Right ventricle myocardium superior (tissue), 1 donor: Measurements from ENCODE around the gene ARCN1. TPM values are rescaled to one million over a fixed set of nuclear protein-coding genes. Genes with fewer than 3 reads are reported as not detected.
A peak's percentile ranks its signal among the peaks of the same experiment; 100 is the strongest.

Experiments used
- ATAC-seq: fragments of 200-7000 bp; cut with Tn5 transposase; one replicate; pipeline ENCODE4 v1.9.1; 2020; ENCODE audit warnings: mild to moderate bottlenecking; ENCODE audit not compliant: poor library complexity
- DNase-seq: peaks from one replicate; pipeline ENCODE4 v3.0.0-alpha.2; 2020
- intact Hi-C: fragments of 100-400 bp; cut with DNase I; formaldehyde crosslinking; loops from one replicate; pipeline ENCODE4 v1.11.2; 2022
- total RNA-seq: library from RNA; stranded (reverse); fragmentation: NEBNext Ultra II Directional; extraction: Animal tissue kit (Norgen Biotek cat#: 25700); gene quantifications from one replicate; pipeline ENCODE4 v1.2.1, GENCODE V29; 2021
- donor health status: DM: no; HTN: yes; CAD: no; lungs with severe emphysema.

Gene ARCN1
- total RNA-seq, 1 donor from 2014 or later, result 80.7 TPM

DNA sequence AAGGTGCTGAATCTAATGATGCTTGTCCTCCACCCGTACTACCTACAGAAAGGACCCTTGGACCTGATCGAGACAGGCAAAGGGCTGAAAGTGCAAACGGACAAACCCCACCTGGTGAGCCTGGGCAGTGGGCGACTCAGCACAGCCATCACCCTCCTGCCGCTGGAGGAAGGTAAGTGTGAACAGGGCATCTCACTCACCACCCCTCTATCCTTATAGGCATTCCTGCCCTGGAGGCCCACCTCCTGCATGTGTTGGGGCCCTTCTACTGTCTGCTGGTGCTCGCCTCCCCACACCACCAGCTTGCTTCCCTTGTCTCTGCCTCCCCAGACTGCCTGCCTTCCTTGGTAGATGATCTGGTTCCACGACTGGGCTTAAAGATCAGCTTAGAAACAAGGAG, 42.3 kb downstream of the ARCN1 start:
- ATAC-seq (no peak), DNase-seq (peak; percentile 14)
- intact Hi-C loops, result loop anchor here (5.0 kb wide), 1 partner anchor 43 kb away; no protein-coding TSS in a partner anchor

DNA sequence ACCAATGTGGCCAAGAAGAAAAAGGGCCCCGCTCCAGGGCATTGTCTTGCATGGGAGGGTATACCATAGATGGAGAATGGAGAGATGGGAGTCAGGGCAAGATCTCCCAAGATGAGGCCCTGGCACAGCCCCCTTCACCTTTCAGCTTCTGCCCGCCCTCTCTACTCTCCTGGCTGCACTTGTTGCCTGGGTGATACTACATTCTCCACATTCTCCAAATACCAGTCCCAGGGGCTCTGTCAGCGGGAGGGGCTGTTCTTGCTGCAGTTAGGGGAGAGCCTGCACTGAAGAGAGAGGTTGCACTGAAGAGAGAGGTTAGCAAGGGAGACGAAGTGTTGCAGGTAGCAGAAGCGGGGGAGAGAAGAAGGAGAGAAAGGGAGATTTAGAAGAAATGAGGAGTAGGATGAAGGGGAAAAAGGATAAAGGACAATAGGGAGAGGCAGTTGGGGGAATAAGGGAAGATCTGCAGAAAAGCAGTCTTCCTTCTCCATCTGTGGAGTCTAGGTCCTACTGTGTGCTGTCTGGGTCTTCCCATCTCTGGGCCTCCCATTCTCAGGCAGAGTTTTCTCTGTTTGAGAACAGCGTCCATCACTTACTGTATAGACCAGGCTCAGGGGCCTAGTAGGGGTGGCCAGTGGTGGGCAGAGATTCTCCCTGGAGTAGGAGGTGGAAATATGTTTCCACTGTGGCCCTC, 43.2 kb downstream of the ARCN1 start:
- intact Hi-C loops, result no loop called here
- DNase-seq, result no peak
- no peak for ATAC-seq

GRCh38 chr11:118615976-118616371, 43.8 kb downstream of the ARCN1 start:
- peak; percentile 33 for DNase-seq
- no peak for ATAC-seq
- intact Hi-C loops, result no loop called here

GRCh38 chr11:118618115-118618990, 46.1 kb downstream of the ARCN1 start:
- DNase-seq, result peak; percentile 83
- ATAC-seq, result no peak
- intact Hi-C loops, result no loop called here

GRCh38 chr11:118618991-118619375, 46.8 kb downstream of the ARCN1 start:
- peak; percentile 7 for ATAC-seq
- peak; percentile 75 for DNase-seq
- intact Hi-C loops, result no loop called here

- intact Hi-C loops, result no loop called here
- DNase-seq (peak; percentile 51), ATAC-seq (no peak)
Observed at GRCh38 chr11:118619444-118620197, 47.4 kb downstream of the ARCN1 start.

DNA sequence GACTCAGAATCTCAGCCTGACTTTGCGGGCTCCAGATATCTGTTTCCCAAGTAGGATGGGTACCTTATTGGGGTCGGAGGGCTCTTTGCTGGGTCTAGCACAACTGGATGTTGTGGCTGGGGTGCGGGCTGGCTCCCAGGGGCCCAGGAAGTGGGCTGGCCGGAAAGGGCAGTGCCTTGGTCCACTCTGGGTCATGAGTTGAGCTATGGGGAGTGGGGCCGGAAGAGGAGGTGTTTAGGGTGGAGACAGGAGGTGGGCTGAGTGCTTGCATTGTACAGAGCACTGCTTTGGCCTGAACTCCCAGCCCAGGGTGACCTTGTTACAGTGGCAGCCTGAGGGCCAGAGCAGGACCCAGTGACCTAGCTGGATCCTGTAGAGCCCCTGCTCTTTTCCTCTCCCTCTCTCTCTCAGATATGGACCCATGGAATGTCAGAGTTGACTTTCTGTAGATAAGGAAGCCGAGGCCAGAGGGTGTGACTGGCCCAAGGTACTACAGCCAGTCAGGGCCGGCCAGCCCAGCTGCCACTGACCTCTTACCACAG, 48.4 kb downstream of the ARCN1 start:
- peak; percentile 16 for ATAC-seq
- DNase-seq, result peak; percentile 57
- intact Hi-C loops, result no loop called here

GRCh38 chr11:118621071-118621783, 49.0 kb downstream of the ARCN1 start:
- intact Hi-C loops, result no loop called here
- DNase-seq (peak; percentile 93), ATAC-seq (peak; percentile 78)

DNA sequence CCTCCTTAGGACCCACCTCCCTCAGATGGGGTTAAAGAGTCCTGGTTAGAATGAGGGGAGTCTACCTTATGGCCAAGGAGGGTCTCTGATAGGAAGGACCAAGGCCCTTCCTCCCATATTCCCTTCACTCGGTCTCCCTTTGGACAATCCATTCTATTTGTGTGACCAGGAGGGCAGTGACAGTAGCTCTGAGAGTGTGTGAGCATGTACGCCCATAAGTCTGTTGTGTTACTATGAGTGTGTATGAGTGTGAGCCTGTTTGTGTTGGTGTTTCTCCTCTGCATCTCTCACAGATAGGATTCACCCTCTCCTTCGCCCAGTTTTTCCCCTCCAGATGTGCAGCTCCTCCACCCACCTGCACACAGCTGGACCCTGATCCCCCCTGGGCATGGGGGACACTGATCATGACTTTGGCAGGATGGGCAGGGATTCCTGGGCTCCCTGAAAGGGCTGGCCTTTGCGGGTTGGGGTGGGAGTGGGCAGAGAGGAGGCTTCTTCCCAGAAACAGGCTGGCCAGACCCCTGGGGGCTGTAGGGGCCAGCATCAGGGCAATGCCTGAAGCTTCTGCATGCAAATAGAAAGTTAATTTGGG, 49.7 kb downstream of the ARCN1 start:
- DNase-seq (no peak), ATAC-seq (no peak)
- intact Hi-C loops, result no loop called here

DNA sequence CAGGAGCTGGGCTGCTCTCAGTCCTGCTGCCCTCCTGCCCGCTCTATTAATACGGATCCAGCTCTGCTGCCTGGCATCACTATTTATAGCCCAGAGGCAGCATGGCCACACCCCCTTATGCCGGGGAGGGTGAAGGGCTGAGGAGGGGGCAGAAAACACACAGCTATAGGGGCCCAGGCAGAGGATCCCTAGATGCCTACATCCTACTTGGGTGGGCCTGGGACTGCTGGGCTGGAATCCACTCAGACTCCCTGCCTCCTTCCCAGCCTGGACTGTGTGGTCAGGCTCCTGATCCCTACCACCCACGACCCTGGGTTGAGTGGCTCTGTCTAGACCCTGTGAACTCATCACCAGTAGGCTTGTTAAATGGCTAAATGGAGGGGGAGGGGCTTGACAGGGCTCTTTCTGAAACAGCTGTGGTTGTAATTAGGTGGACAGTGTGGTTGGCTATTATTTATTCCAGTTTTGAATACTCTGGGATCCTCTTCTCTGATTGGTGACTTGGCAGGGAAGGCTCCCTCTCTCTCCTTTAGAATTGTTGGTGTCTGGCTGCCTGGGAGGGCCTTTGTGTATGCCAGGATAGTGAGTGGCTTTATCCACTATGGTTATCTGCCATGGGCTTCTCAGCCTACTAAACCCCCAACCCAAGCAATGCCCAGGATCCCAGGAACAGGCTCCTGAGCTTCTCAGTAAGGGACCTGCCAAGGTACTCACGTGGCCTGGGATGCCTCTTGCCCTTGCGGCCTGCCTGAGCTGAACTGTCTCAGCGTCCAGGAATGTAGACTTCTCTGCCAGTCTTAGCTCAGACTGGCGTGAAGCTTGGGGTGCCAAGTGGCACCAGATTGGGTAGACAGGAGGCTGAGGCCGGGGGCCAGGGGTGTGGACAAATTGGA, 50.4 kb downstream of the ARCN1 start:
- ATAC-seq (peak; percentile 66), DNase-seq (peak; percentile 70)
- intact Hi-C loops, result no loop called here

GRCh38 chr11:118623269-118623655, 51.1 kb downstream of the ARCN1 start:
- peak; percentile 1 for ATAC-seq
- intact Hi-C loops, result no loop called here
- peak; percentile 53 for DNase-seq

- intact Hi-C loops, result no loop called here
- no peak for ATAC-seq
- peak; percentile 45 for DNase-seq
Observed at GRCh38 chr11:118625036-118625690, 53.0 kb downstream of the ARCN1 start.

DNA sequence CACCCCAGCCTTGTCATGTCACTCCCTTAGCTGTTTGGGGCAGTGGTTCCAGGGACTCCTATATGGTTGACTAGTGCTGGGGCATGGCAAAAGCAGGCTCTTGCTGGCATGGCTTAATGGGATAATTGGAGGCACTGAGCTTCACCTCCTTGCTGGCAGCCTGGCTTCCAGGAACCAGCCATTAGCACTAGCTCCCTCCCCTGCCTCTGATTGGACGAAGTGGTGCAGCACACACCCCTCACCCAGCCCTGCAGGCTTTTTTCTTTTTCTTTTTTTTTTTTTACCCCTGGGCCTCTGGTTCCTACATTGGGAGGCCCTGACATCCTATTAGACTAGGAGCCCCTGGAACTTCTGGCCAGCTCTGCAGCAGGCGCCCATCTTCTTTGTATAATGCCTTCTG, 53.8 kb downstream of the ARCN1 start:
- ATAC-seq (no peak), DNase-seq (peak; percentile 24)
- intact Hi-C loops, result no loop called here

DNA sequence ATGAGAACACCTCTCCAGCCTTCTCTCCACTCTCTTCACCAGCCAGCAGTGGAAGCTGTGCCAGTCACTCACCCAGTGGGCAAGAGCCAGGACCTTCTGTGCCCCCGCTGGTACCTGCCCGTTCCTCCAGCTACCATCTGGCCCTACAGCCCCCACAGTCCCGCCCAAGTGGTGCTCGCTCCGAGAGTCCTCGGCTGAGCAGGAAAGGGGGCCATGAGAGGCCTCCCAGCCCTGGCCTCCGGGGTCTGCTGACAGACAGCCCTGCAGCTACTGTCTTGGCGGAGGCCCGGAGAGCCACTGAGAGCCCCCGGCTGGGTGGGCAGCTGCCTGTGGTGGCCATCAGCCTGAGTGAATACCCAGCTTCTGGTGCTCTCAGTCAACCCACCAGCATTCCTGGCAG, 55.4 kb downstream of the ARCN1 start:
- DNase-seq, result peak; percentile 37
- intact Hi-C loops, result no loop called here

GRCh38 chr11:118628031-118628430, 55.8 kb downstream of the ARCN1 start:
- ATAC-seq, result no peak
- DNase-seq, result peak; percentile 37
- intact Hi-C loops, result no loop called here

More for the DNA sequence above, 55.4 kb downstream of the ARCN1 start:
- no peak for ATAC-seq

DNA sequence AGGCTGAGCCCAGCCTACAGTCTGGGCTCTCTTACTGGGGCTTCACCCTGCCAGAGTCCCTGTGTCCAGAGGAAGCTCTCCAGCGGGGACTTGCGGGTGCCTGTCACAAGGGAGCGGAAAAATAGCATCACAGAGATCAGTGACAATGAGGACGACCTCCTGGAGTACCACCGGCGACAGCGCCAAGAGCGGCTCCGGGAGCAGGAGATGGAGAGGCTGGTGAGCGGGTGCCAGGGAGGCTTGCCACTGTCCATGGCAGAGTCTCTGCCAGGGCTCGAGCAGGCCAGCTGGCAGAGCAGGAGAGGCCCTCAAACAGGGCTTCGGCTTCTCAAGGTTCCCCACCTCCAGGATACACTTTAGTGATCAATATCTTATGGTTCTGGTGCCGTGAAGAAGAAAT, 56.2 kb downstream of the ARCN1 start:
- peak; percentile 62 for ATAC-seq
- intact Hi-C loops, result no loop called here
- peak; percentile 79 for DNase-seq
